Stimulated activated CD4-positive, alpha-beta T cell treated with anti-CD3 and anti-CD28 coated beads, TNF-alpha, amount 100 ng/mL, for 24 hours (primary cell): Measurements from ENCODE around the gene PEX14.
"Not testable (repeated sequence)": the region's sequence is repeated elsewhere in the genome, so short reads cannot be mapped to it uniquely, and the experiment has no call there.

ENCODE experiments used
- DNase-seq, 3 experiments: peaks; one replicate each; pipeline ENCODE4 v3.0.0-alpha.2; 2020; ENCODE audit warnings: low read depth in 3 of 3

PEX14 gene

GRCh38 chr1:10450156-10450814, 24.5 kb upstream of the PEX14 start:
- DNase-seq = no peak

- DNase-seq = no peak
Measured at GRCh38 chr1:10450836-10451235, 23.9 kb upstream of the PEX14 start.

GRCh38 chr1:10451287-10451686, 23.5 kb upstream of the PEX14 start:
- DNase-seq = no peak

- DNase-seq = no peak
Measured at GRCh38 chr1:10456048-10456447, 18.7 kb upstream of the PEX14 start.

GRCh38 chr1:10456661-10457060, 18.1 kb upstream of the PEX14 start:
- DNase-seq = no peak

GRCh38 chr1:10457462-10457861, 17.3 kb upstream of the PEX14 start:
- DNase-seq = not testable (repeated sequence)

- DNase-seq = no peak
Measured at GRCh38 chr1:10457875-10458274, 16.9 kb upstream of the PEX14 start.

- no peak for DNase-seq
Measured at GRCh38 chr1:10459184-10459583, 15.6 kb upstream of the PEX14 start.

GRCh38 chr1:10467078-10467477, 7.7 kb upstream of the PEX14 start:
- no peak for DNase-seq

GRCh38 chr1:10470043-10470442, 4.7 kb upstream of the PEX14 start:
- DNase-seq = no peak

GRCh38 chr1:10471411-10472219, 3.1 kb upstream of the PEX14 start:
- no peak for DNase-seq

GRCh38 chr1:10472220-10473144, 2.3 kb upstream of the PEX14 start, which contains the start of gene DFFA:
DFFA (minus strand) TSS chr1:10472529; CDS start chr1:10472458, 71 bp downstream.
- peak; percentile 78 to 90 (median 86) for DNase-seq

- no peak for DNase-seq
Measured at GRCh38 chr1:10473145-10473765, 1.5 kb upstream of the PEX14 start.

GRCh38 chr1:10474309-10474612, 489 bp upstream of the PEX14 start:
- not testable (repeated sequence) for DNase-seq

GRCh38 chr1:10475510-10475909, 760 bp downstream of the PEX14 start:
- no peak for DNase-seq

- no peak for DNase-seq
Measured at GRCh38 chr1:10479296-10479695, 4.5 kb downstream of the PEX14 start.

GRCh38 chr1:10480614-10481013, 5.9 kb downstream of the PEX14 start:
- no peak for DNase-seq

- DNase-seq = no peak
Measured at GRCh38 chr1:10484521-10484920, 9.8 kb downstream of the PEX14 start.

- no peak for DNase-seq
Measured at GRCh38 chr1:10489291-10490055, 14.7 kb downstream of the PEX14 start.

GRCh38 chr1:10490286-10490970, 15.7 kb downstream of the PEX14 start:
- DNase-seq = no peak

- no peak for DNase-seq
Measured at GRCh38 chr1:10494418-10494753, 19.6 kb downstream of the PEX14 start.
